Measurements from ENCODE around the gene CYP2A7.
"Not testable (repeated sequence)": the region's sequence is repeated elsewhere in the genome, so short reads cannot be mapped to it uniquely, and the experiment has no call there.

DNA sequence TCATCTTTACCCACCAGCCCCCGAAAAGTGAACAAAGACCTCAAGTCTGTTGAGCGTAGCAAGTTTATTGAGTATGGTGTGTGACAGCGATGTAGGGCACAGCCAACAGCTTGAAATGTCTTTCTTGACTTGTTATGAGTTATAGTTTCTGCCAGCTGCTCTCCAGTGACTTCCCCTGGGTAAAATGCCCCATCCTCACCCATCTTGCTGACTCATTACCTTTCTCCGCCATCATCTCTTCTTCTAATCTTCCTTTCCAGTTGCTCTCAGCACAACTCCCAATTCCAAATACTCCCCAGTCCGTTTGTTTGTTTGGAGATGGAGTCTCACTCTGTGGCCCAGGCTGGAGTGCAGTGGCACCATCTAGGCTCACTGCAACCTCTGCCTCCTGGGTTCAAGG, 18.5 kb upstream of the CYP2A7 start:
- TF ChIP-seq, protein P1, sequence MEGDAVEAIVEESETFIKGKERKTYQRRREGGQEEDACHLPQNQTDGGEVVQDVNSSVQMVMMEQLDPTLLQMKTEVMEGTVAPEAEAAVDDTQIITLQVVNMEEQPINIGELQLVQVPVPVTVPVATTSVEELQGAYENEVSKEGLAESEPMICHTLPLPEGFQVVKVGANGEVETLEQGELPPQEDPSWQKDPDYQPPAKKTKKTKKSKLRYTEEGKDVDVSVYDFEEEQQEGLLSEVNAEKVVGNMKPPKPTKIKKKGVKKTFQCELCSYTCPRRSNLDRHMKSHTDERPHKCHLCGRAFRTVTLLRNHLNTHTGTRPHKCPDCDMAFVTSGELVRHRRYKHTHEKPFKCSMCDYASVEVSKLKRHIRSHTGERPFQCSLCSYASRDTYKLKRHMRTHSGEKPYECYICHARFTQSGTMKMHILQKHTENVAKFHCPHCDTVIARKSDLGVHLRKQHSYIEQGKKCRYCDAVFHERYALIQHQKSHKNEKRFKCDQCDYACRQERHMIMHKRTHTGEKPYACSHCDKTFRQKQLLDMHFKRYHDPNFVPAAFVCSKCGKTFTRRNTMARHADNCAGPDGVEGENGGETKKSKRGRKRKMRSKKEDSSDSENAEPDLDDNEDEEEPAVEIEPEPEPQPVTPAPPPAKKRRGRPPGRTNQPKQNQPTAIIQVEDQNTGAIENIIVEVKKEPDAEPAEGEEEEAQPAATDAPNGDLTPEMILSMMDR (IDR thresholded peaks at IDR 0.05; ENCODE audit: insufficient read depth, low read length, poor library complexity, severe bottlenecking): not testable (repeated sequence)
- TF ChIP-seq EZH2phosphoT487 (conservative IDR thresholded peaks at IDR 0.05; ENCODE audit: low read length): not testable (repeated sequence)

All from SU-DHL-6 (cell line).